Measurements from ENCODE around the gene CSDE1.

DNA sequence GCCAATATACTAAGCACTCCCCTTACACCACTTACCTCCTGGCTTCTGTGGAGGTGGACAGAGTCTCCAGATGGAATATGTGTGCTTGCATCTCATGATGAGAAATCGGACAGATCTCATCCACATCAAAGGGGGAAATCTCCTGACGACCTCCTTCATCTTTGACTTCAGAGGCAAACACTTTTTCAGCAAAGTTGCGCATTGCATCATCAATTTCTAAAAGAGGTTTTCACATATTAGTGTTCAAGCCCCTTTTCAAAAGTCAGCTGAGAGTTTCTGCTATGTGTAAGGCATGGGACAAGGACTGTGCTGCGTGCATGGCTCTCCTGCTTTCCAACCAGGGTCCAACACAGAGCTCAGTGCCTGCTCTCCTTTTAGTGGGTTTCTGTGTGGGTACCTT lies 69.3 kb downstream of the CSDE1 start:
- TF ChIP-seq, protein P1, sequence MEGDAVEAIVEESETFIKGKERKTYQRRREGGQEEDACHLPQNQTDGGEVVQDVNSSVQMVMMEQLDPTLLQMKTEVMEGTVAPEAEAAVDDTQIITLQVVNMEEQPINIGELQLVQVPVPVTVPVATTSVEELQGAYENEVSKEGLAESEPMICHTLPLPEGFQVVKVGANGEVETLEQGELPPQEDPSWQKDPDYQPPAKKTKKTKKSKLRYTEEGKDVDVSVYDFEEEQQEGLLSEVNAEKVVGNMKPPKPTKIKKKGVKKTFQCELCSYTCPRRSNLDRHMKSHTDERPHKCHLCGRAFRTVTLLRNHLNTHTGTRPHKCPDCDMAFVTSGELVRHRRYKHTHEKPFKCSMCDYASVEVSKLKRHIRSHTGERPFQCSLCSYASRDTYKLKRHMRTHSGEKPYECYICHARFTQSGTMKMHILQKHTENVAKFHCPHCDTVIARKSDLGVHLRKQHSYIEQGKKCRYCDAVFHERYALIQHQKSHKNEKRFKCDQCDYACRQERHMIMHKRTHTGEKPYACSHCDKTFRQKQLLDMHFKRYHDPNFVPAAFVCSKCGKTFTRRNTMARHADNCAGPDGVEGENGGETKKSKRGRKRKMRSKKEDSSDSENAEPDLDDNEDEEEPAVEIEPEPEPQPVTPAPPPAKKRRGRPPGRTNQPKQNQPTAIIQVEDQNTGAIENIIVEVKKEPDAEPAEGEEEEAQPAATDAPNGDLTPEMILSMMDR (IDR thresholded peaks at IDR 0.05) = no peak
- TF ChIP-seq POLR2A (IDR thresholded peaks at IDR 0.05) = no peak
